HG03045 (cell line): ENCODE data around the gene PCBD1.
"Not testable (repeated sequence)": the region's sequence is repeated elsewhere in the genome, so short reads cannot be mapped to it uniquely, and the experiment has no call there.

Experiments used
- ATAC-seq: cut with Tn5 transposase; IDR thresholded peaks from one replicate; pipeline ENCODE4 v1.9.1; 2021; ENCODE audit warnings: mild to moderate bottlenecking, moderate library complexity; ENCODE audit not compliant: unreplicated experiment

The PCBD1 gene

DNA sequence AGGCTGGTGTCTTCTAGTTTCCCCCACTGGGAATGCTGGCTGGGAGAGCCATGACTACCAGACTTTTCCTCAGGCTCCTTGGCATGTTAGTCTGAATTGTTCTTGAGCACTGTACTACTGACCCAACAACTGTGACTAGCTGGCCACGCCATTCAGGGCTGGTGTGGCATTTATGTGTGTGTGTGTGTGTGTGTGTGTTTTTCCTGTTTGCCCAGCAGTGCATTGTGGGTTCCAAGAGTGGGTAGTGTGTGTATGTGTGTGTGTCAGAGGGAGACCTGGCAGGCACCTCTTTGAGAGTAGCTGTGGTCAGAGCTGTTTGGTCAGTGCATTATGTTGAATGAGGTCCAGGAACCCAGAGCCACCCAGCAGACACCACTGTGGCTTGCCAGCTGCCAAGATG is 9.2 kb downstream of the PCBD1 start:
- ATAC-seq: no peak

DNA sequence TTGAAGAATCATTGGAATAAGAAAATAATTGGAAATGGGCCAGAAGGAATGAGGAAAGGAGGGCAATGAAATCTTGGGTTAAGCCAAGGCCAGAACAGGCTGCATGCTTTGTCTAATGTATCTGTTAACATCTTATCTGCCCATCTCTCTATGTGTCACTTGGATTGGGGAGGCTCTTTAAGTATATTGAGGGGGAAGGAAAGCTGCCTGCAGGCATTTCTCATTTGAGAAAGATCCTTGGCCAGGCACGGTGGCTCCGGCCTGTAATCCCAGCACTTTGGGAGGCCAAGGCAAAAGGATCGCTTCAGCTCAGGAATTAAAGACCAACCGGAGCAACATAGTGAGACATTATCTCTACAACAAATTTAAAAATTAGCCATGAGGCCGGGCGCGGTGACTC is 14.3 kb downstream of the PCBD1 start:
- no peak for ATAC-seq

DNA sequence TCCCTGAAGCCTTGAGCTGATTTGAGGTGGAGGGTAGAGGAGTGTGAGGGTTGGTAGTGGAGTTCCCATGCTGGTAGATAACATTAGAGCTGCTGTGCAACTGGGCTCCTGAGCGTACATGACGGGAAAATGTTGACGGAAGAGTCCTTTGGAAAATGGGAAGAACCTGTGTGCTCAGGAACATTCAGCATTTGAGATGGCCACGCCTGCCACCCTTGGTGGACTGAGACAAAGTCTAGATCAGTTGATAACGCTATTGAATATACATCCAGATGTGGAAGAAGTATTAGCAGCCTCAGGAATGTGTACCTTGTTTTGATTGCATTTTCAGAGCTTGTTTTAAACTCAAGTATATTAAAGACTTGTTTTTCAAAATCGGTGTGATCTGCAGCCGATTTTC is 16.1 kb downstream of the PCBD1 start:
- no peak for ATAC-seq

DNA sequence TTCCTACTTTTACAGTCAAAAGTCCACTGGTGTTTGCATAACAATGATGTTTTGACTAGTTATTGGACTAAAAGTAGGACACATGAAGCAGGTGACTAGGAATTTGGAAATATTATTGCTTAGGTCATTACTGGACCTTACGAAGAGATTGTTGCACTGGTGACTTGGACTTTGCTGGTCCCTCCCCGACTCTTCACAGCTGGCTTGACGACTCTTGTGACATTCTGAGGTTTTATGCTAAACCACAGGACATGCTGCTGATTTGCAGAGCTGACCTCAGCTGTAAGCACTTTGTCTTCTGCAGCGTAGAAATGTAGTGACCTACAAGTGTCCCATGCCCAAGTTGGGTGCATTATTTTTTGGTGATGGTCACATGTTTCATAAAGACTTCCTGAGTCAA is 21.9 kb downstream of the PCBD1 start:
- no peak for ATAC-seq

DNA sequence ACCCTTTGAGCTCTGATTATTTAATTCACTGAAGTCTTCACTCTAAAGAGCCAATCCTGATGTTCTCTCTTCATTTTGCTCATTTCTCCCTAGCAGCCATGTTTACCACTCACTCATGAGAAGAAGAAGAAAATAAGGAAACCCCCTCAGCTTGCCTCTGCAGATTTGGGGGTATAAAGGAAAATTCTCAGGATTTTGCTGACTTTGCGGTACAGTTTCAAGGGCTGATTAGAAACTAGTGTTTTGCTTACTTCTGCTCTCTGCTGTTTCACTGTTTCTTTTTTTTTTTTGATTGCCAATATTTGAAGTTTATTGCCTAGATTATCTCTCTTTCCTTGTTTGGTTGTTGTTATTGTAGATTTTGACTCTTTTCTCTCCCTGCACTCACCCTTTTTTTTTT is 23.4 kb downstream of the PCBD1 start:
- ATAC-seq: no peak

DNA sequence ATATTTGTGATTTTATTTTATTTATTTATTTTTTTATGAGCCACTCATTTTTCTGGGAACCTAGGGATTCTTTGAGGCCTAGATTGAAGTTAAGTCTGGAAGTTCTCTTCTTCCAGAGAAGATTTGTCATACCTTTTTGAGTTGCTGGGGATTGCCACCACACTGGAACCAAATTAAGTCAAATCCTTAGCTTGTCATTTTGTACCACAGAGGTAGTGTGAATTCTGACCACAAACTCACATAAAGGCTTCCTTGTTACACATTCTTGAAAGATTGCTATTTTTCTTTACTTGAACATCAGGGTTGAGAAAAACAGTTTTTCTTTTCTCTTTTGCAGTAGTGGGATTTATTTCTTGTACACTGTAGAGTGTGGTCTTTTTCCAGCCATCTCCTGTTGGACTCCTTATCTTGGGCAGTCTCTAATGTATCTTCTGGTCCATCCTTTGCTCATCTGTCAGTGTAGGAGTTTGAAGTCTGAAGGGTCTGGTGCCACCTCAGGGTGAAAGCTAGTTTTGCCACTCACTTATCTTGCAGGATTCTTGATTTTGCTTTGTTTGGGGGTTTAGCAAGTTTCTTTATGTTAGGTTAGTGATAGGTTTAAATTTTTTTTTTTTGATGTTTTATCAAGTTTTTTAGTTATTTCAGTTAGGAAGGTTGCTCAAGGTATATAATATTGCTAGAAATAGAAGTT is 24.8 kb downstream of the PCBD1 start:
- no peak for ATAC-seq

DNA sequence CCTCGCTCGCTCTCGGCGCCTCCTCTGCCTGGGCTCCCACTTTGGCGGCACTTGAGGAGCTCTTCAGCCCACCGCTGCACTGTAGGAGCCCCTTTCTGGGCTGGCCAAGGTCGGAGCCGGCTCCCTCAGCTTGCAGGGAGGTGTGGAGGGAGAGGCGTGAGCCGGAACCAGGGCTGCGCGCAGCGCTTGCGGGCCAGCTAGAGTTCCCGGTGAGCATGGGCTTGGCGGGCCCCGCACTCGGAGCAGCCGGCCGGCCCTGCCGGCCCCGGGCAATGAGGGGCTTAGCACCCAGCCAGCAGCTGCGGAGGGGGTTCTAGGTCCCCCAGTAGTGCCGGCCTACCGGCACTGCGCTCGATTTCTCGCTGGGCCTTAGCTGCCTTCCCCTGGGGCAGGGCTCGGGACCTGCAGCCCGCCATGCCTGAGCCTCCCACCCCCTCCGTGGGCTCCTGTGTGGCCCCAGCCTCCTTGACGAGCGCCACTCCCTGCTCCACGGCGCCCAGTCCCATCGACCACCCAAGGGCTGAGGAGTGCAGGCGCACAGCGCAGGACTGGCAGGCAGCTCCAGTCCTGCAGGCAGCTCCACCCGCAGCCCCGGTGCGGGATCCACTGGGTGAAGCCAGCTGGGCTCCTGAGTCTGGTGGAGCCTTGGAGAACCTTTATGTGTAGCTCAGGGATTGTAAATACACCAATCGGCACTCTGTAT is 26.7 kb downstream of the PCBD1 start:
- ATAC-seq: not testable (repeated sequence)

DNA sequence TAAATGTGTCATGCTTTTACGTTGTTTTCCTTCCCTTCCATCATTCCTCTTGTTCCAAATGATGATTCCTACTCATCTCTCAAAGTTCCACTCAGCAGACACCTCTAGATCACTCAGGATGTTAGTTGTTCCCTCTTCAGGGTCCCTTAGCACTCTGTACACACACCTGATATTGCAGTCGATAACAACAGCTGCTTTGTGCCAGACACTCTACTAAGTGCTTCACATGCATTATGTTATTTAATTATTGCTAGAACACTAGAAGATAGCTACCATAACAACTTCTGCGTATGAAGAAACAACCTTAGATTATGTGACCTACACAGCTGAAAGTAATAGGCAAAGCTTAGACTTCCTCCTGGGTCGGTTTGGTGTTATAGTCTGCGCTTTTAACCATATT is 29.6 kb downstream of the PCBD1 start:
- ATAC-seq: no peak

DNA sequence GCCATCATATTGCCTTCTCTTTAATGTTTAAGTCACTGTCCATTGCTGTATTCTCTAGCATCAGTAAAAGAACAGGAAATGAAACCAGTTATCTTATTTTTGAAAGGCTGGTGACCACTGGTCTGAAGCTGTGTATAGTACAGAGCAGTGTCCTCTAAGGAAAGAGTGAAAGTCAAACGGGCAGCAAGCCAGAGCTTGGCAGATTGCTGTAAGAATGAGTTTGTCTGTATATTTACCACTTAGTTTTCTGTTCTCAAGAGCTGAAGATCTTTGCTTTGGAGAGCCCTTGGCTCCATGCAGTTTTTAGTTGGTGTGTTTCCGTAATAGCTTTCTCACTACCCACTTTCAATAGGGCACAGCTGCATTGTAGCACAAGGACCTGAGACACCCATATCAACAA is 31.9 kb downstream of the PCBD1 start:
- ATAC-seq: no peak

DNA sequence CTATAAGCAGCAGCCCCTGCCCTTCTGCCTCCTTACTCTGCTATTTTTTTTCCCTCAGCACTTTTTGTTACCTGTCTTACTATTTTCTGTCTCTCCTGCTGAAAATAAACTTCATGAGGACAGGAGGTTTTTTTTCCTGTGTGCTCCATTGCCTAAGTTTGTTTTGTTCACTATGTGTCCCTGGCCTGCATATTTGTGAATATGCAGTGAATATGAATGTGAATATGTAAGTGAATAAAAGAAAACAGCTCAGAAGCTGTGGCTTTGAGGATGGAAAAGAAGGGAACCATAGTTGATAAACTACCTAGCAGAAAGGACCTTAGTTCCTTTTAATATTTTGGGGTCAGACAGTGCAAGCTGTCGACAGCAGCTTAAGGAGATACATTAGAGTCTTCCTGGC is 34.9 kb downstream of the PCBD1 start:
- no peak for ATAC-seq

DNA sequence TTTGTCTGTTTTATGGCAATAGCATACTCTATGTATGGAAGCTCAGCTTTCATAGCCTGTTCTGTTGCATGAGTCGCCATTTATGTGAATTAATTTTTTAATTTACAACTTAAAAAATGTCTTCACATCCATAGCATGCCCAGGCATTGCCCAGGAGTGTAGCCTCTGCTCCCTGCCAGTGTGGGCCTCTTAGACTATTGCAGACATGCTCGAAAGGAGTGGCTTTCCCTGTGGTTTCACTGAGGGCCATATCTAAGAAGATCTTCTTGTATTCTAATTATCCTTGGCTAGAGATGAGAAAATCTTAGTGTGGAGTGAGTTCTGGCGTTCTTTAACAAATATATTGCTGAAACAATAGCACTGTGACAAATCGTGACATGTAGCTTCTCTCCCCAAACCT is 35.3 kb downstream of the PCBD1 start:
- no peak for ATAC-seq

DNA sequence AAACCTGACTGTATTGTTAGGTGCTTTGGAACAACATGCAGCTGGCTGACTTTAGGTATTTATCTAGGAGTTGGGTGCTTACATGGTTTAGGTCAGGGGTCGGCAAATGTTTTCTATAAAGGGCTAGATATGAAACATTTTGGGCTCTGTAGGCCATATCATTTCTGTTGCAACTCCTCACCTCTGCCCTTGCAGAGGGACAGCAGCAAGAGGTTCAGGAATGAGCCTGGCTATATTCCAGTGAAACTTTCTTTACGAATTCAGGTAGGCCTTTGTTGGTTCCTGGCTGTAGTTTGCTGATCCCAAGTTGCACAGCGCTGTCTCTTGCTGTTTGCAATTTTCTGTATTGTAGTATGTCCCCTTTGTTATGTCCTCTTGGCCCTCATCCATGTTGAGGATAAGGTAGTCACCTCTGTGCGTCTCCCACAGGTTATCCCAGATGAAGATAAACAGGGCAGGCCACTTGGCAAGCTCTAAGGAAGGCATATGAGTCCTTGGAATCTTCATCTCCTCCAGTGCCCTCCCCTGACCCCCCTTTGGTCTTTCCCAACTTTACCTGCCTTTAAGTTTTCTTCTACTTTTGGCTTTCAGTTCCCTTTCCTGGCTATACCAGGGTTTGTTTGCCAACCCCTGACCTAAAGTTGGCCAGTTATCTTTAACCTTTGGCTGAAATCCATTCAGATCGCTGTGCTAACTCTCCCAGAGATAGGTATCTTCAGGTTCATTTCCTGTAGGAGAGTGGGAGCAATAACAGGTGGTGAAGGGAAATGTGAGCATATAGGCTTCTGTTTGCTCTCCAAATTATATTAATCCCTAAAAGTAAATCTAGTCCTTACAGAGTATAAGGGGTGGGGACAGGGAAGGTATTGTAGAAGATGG is 36.5 kb downstream of the PCBD1 start:
- no peak for ATAC-seq

DNA sequence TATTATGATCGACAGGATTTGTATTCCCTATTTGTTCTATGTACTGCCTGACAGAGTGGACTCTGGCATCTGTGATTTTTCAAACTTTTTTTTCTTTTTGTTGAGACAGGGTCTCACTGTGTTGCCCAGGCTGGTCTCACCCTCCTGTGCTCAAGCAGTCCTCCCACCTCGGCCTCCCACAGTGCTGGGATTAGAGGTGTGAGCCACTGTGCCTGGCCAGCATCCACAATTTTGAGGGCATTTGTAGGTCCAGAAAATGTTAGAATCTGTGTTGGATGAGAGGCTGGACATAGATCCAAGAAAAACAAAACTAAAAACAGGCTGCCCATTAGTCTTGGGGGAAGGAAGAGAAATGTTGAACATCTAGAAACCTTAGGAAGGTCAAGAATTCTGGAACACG is 38.3 kb downstream of the PCBD1 start:
- no peak for ATAC-seq

DNA sequence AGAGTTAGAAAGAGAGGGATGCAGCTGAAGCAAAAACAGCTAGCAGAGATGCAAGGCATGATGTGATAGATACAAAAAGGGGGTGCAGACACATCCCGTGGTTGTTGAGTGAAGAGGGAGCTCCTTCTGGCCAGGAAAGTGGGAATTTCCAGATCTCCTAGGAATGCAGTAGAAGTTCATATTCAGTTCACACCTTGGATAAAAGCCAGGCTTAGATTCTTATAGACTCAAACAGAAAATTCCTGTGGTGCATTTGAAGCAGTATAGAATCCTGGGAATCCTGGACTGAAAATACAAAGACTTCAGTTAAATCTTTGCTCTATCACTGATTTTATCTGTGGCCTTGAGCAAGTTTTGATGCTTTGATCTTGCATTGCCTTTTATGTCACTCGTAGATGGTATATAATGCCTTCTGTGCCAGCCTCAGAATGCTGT is 38.8 kb downstream of the PCBD1 start:
- no peak for ATAC-seq

DNA sequence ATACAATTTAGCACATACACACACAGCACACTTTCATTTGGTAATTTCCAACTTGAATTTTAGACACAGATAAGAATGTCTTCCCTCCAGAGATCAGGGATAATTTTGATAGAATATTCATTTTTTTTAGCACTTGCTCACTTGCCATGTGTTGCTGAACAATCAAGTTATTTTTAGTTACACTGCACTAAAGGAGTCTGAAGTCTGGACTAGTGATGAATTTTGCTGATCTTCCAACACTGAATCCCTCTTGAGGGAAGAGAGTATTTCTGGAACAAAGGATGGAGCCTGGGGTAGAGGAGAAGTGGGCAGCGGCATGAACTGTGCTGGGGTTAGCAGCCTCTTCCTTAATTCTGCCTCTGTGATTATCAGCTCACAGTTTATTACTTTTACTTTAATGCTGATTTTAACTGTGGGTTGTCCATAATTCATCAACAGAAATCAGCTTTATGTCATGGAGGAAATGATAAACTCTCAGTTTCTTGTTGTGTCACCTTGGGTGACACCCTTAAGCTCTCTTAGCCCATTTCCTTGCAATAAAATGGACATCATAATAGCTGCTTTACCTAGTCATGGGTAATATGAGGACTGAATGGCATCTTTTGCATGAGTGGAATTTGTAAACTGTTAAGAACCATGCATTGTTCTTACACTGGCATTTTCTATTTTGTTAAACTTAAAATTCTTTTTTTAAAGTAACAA is 40.6 kb downstream of the PCBD1 start:
- no peak for ATAC-seq

DNA sequence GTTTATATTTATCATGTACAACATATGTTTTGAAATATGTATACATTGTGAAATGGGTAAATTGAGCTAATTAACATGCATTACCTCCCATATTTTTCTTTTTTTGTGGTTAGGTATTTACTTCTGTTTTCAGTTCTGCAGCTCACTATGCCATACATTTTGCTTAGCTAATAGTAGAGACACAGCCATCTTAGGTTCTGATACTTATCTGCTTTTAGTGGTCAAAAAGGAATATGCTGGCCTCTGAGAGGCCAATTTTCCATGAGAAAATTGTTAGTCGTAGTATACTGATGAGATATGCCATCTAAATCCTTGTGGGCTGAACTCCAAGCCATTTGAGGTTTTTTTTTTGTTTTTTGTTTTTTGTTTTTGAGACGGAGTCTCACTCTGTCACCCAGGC is 41.6 kb downstream of the PCBD1 start:
- ATAC-seq: no peak

DNA sequence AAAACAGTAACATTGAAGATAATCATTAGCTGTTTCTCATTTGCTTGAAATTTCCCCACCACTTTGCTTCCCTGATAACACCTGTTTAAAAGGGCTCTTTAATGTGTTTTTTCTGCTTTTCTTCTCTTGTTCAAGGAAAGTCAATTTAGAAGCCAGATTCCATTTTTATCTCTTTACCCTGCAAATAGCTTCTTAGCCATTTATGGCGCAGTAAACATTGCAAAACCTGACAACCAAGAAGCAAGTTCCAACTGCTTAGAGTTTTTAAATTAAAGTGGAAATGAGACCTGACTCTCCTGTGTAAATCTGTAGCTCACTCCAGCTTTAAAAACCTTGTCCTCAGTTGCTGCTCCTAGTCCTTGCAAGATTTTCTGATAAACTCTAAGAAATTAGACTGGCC is 42.5 kb downstream of the PCBD1 start:
- ATAC-seq: no peak

DNA sequence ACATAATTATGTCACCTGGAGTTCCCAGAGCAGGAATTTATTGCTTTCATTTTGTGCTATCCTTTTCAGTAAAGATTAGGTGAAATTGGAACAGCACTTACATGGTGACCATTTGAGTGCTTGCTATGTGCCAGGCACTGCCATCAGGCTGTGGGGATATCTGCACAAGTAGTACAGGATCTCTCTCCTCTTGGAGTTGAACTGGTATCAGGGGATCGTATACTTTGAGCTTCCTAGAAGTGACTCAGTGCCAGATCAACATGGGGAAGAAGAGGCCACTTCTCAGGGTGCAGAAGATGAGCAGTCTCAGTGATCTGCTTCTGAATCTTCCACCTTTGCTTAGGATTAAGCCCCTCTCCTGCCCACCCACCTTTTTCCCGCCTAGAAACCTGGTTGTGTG is 43.1 kb downstream of the PCBD1 start:
- ATAC-seq: no peak

DNA sequence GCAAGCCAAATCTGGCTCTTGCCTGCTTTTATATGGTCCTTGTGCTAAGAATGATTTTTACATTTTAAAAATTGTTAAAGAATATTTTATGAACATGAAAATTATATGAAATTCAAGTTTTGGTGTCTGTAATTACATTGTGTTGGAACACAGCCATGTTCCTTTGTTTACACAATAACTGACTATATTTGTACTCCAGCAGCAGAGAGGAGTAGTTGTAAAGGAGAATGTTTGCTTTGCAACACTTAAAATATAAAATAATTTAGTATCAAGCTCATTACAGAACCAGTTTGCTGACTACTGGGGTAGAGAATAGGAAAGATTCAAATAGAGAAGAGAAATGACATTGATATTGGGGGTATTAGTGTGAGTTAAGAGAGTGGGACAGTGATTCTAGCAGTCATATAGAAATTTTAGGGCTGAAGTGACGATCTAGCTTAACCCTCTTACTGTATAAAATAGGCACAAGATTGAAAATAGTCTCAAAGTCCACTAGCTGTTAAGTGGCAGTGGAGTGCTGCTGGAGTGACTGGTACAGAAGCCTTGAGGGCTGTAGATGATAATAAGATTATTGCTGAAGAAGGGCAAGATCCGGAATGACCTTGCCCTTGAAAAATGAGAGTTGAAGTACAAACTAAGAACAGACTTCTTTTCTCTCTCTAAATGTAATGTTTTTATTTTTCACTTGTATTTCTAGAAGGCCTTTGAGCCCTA is 44.4 kb downstream of the PCBD1 start:
- no peak for ATAC-seq

DNA sequence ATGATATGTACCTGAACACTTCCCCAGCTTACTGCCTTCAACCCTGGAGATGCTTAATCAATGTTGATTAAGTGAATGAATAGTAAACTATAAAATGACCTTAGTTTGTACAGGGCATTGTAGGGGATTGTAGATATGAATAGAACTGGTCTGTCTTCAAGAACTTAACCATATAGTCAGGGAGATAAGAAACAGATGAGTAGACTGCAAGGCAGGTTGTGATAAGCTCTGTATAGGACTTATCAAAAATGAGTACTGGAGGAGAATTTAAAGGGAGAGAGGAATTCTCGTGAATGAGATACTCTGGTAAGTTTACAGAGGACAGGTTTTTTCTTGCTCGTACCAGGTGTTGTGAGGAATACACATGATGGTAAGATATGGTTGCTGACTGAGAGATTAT is 45.0 kb downstream of the PCBD1 start:
- ATAC-seq: no peak

DNA sequence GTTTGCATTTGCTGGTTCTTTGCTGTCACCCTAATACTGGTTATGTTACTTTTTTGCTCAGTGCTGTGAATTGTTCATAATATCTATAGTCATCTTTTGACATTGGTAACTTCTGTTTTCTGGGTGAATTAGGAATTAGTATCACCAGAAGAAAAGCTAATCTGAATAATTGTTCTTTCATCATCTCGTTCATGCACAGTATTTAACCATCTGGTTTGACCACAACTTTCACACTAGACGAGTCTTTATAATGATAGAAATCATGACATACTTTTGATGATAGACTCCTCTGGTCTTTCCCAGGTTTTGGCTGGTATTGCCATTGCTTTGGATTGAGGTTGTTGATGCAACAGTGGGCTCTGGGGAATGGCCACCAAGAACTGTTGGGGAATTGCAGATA is 47.5 kb downstream of the PCBD1 start:
- ATAC-seq: no peak
